Femur (tissue), 1 donor: Measurements from ENCODE around the gene SYT15B.
"Not testable (repeated sequence)": the region's sequence is repeated elsewhere in the genome, so short reads cannot be mapped to it uniquely, and the experiment has no call there.

Experiments
- DNase-seq: peaks from one replicate; pipeline ENCODE4 v3.0.0-alpha.2; 2017

Gene SYT15B

GRCh38 chr10:47725047-47725446, 38.3 kb downstream of the SYT15B start:
- not testable (repeated sequence) for DNase-seq

- DNase-seq, result not testable (repeated sequence)
Observed at GRCh38 chr10:47724119-47724518, 39.3 kb downstream of the SYT15B start.

- DNase-seq, result not testable (repeated sequence)
Observed at GRCh38 chr10:47723362-47723761, 40.0 kb downstream of the SYT15B start.

GRCh38 chr10:47717011-47717769, 46.2 kb downstream of the SYT15B start:
- DNase-seq, result not testable (repeated sequence)
